ENCODE results near the gene MYL9. TPM values are rescaled to one million over a fixed set of nuclear protein-coding genes. Genes with fewer than 3 reads are reported as not detected.

Gene MYL9
- total RNA-seq, 1 experiment from 2014 or later: 49.3 TPM

DNA sequence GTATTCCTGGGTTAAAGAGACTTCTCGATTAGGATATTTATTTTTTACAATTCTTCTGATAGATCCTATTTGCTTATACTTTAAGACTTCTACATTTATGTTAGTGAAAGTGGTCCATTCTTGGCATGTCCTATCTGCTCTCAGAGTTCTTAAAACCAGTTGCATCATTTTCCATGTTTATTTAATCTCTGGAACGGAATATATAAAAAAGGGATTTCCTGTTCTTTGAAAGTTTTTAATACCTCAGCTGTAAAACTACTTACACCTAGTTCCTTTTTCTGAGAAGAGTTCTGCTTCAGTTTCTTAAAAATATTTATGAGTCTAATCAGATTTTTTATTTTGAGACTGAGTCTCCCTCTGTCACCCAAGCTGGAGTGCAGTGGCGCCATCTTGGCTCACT is 18.0 kb upstream of the MYL9 start:
- CTCF ChIA-PET: no interaction called here
- RAD21 ChIA-PET (ENCODE audit: low non-redundant PET in 1 of 2, low total read pairs in 2 of 2, uncharacterized antibody in 2 of 2, unreplicated experiment in 2 of 2): no interaction called here
- ATAC-seq (no peak), DNase-seq (ENCODE audit: low read depth, low spot score) (no peak)
- Histone ChIP-seq H3K27ac (ENCODE audit: low read depth, low read length) (no peak overlapping the region), H4K20me1 (ENCODE audit: insufficient read depth) (no peaks in the 10 kb centered on the region), H3K4me2 (ENCODE audit: low read length) (no peak overlapping the region), H3K36me3 (ENCODE audit: control insufficient read depth in 1 of 2, insufficient read depth in 2 of 2, low read length in 2 of 2) (peaks cover 0 to 16% of the 10 kb centered on the region in 2 experiments; a peak in 3 of 4 replicates), H3K79me2 (ENCODE audit: insufficient read depth, low read length) (no peaks in the 10 kb centered on the region), H3K9me3 (ENCODE audit: control insufficient read depth in 1 of 2, insufficient read depth in 1 of 2, low read depth in 1 of 2, low read length in 2 of 2) (no peaks in the 10 kb centered on the region), H3K9ac (ENCODE audit: low read length) (no peak overlapping the region), H2AFZ (ENCODE audit: low read depth, low read length, poor library complexity, severe bottlenecking) (no peak overlapping the region), H3K4me1 (ENCODE audit: control insufficient read depth in 1 of 2, insufficient read depth in 2 of 2, low read length in 2 of 2) (no peaks in the 10 kb centered on the region), H3K9me2 (ENCODE audit: insufficient read depth) (no peaks in the 10 kb centered on the region), H3K27me3 (ENCODE audit: insufficient read depth, low read length) (no peaks in the 10 kb centered on the region), H3K4me3 (replicated peaks in 1 of 2; ENCODE audit: low read depth in 1 of 2, low read length in 2 of 2) (no peak overlapping the region)
- POLR2A ChIA-PET: no interaction called here
- TF ChIP-seq JUND (IDR thresholded peaks at IDR 0.05): no peak
- TF ChIP-seq, protein P1, sequence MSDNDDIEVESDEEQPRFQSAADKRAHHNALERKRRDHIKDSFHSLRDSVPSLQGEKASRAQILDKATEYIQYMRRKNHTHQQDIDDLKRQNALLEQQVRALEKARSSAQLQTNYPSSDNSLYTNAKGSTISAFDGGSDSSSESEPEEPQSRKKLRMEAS (IDR thresholded peaks at IDR 0.05): no peak
- BruUV-seq (replicated peaks): no TSS peak
- intact Hi-C loops (cut with micrococcal nuclease): no loop called here

DNA sequence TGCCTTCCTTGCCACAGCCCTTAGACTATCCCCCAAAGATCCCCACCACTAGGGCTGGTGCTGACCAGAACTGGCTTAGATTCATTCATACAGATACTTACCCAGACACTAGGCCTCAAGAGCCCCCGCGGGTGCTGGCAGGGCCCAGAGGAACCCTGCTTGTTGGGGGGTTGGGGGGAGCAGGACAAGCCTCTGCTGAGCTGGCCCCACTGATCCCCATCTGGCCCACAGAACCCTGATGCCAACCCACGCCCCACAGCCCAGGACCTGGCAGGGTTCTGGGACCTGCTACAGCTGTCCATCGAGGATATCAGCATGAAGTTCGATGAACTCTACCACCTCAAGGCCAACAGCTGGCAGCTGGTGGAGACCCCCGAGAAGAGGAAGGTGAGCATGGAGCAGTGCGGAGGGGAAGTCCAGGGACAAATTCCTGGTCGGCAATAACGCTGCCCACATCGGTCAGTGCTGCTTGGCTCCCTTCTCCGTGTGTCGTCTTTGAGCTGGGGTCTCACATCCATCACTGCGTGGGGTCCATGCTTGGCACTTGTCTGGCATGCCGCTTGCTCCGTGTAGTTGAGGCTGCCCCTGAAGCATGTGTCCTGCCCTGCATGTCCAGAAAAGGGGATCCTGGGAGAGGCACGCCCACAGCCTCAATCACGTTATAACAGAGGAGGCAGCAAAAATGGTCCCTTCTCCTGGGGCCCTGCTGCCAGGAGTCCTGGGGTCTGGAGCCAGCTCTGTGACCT is 15.5 kb upstream of the MYL9 start:
- H4K20me1 ChIP-seq (ENCODE audit: insufficient read depth): no peaks in the 10 kb centered on the region
- no peaks in the 10 kb centered on the region for H3K9me3 ChIP-seq (ENCODE audit: control insufficient read depth in 1 of 2, insufficient read depth in 1 of 2, low read depth in 1 of 2, low read length in 2 of 2)
- no peaks in the 10 kb centered on the region for H3K9me2 ChIP-seq (ENCODE audit: insufficient read depth)
- H3K36me3 ChIP-seq (ENCODE audit: control insufficient read depth in 1 of 2, insufficient read depth in 2 of 2, low read length in 2 of 2): peaks cover 0 to 15% of the 10 kb centered on the region in 2 experiments; a peak in 3 of 4 replicates
- BruUV-seq (replicated peaks): no TSS peak
- no peaks in the 10 kb centered on the region for H3K4me1 ChIP-seq (ENCODE audit: control insufficient read depth in 1 of 2, insufficient read depth in 2 of 2, low read length in 2 of 2)
- DNase-seq (ENCODE audit: low read depth, low spot score) (no peak), ATAC-seq (no peak)
- H3K9ac ChIP-seq (ENCODE audit: low read length): no peak overlapping the region
- no peak overlapping the region for H3K4me2 ChIP-seq (ENCODE audit: low read length)
- intact Hi-C loops (cut with micrococcal nuclease): no loop called here
- H3K27me3 ChIP-seq (ENCODE audit: insufficient read depth, low read length): no peaks in the 10 kb centered on the region
- POLR2A ChIA-PET: no interaction called here
- H2AFZ ChIP-seq (ENCODE audit: low read depth, low read length, poor library complexity, severe bottlenecking): no peak overlapping the region
- no peak overlapping the region for H3K4me3 ChIP-seq (replicated peaks in 1 of 2; ENCODE audit: low read depth in 1 of 2, low read length in 2 of 2)
- H3K27ac ChIP-seq (ENCODE audit: low read depth, low read length): no peak overlapping the region
- CTCF ChIA-PET: no interaction called here
- RAD21 ChIA-PET (ENCODE audit: low non-redundant PET in 1 of 2, low total read pairs in 2 of 2, uncharacterized antibody in 2 of 2, unreplicated experiment in 2 of 2): no interaction called here
- H3K79me2 ChIP-seq (ENCODE audit: insufficient read depth, low read length): no peaks in the 10 kb centered on the region
- TF ChIP-seq, protein P2, sequence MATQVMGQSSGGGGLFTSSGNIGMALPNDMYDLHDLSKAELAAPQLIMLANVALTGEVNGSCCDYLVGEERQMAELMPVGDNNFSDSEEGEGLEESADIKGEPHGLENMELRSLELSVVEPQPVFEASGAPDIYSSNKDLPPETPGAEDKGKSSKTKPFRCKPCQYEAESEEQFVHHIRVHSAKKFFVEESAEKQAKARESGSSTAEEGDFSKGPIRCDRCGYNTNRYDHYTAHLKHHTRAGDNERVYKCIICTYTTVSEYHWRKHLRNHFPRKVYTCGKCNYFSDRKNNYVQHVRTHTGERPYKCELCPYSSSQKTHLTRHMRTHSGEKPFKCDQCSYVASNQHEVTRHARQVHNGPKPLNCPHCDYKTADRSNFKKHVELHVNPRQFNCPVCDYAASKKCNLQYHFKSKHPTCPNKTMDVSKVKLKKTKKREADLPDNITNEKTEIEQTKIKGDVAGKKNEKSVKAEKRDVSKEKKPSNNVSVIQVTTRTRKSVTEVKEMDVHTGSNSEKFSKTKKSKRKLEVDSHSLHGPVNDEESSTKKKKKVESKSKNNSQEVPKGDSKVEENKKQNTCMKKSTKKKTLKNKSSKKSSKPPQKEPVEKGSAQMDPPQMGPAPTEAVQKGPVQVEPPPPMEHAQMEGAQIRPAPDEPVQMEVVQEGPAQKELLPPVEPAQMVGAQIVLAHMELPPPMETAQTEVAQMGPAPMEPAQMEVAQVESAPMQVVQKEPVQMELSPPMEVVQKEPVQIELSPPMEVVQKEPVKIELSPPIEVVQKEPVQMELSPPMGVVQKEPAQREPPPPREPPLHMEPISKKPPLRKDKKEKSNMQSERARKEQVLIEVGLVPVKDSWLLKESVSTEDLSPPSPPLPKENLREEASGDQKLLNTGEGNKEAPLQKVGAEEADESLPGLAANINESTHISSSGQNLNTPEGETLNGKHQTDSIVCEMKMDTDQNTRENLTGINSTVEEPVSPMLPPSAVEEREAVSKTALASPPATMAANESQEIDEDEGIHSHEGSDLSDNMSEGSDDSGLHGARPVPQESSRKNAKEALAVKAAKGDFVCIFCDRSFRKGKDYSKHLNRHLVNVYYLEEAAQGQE (IDR thresholded peaks at IDR 0.05; ENCODE audit: low read depth): no peak
- TF ChIP-seq, protein P3, sequence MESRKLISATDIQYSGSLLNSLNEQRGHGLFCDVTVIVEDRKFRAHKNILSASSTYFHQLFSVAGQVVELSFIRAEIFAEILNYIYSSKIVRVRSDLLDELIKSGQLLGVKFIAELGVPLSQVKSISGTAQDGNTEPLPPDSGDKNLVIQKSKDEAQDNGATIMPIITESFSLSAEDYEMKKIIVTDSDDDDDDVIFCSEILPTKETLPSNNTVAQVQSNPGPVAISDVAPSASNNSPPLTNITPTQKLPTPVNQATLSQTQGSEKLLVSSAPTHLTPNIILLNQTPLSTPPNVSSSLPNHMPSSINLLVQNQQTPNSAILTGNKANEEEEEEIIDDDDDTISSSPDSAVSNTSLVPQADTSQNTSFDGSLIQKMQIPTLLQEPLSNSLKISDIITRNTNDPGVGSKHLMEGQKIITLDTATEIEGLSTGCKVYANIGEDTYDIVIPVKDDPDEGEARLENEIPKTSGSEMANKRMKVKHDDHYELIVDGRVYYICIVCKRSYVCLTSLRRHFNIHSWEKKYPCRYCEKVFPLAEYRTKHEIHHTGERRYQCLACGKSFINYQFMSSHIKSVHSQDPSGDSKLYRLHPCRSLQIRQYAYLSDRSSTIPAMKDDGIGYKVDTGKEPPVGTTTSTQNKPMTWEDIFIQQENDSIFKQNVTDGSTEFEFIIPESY (IDR thresholded peaks at IDR 0.05; ENCODE audit: extremely low read depth, insufficient replicate concordance, low read length): no peak
- TF ChIP-seq RAD21 (IDR thresholded peaks at IDR 0.05; ENCODE audit: low read depth): no peak
- TF ChIP-seq SRF (IDR thresholded peaks at IDR 0.05; ENCODE audit: low read depth): no peak
- TF ChIP-seq EZH2 (IDR thresholded peaks at IDR 0.05): no peak
- TF ChIP-seq FOSL1 (IDR thresholded peaks at IDR 0.05; ENCODE audit: low read depth): no peak
- TF ChIP-seq POLR2A (IDR thresholded peaks at IDR 0.05; ENCODE audit: borderline replicate concordance, extremely low read depth, insufficient read depth, insufficient read length): no peak
- no peak for TF ChIP-seq YY1 (IDR thresholded peaks at IDR 0.05; ENCODE audit: extremely low read depth, insufficient replicate concordance, low read depth, low read length)
- TF ChIP-seq, protein P1 (IDR thresholded peaks at IDR 0.05): no peak
- TF ChIP-seq CEBPB (IDR thresholded peaks at IDR 0.05; ENCODE audit: low read depth): no peak
- TF ChIP-seq CBX3 (IDR thresholded peaks at IDR 0.05; ENCODE audit: low read depth): no peak

Measured in HCT116 (cell line).